Osteoblast (primary cell): ENCODE results near the gene EXTL1. TPM values are rescaled to one million over a fixed set of nuclear protein-coding genes. Genes with fewer than 3 reads are reported as not detected.

Experiments used
- DNase-seq: peaks from one replicate; pipeline ENCODE4 v3.0.0; 2011; ENCODE audit warnings: low spot score, mixed read lengths; ENCODE audit not compliant: insufficient read length; ENCODE audit errors: missing footprints
- H2AFZ ChIP-seq: 2 replicates; pipeline ENCODE4 v1.6.0; 2011; ENCODE audit warnings: mild to moderate bottlenecking, low read length
- H3K27ac ChIP-seq: 2 replicates; pipeline ENCODE4 v1.5.1; 2011; ENCODE audit warnings: mild to moderate bottlenecking, low read depth, low read length, moderate library complexity
- H3K27me3 ChIP-seq: 2 replicates; pipeline ENCODE4 v1.6.0; 2012; ENCODE audit warnings: mild to moderate bottlenecking, control low read depth, inconsistent platforms, low read length, moderate library complexity; ENCODE audit not compliant: insufficient read depth
- H3K36me3 ChIP-seq: 2 replicates; pipeline ENCODE4 v1.5.1; 2011; ENCODE audit warnings: mild to moderate bottlenecking, low read length, control low read depth, moderate library complexity; ENCODE audit not compliant: insufficient read depth
- H3K4me1 ChIP-seq: 2 replicates; pipeline ENCODE4 v1.5.1; 2011; ENCODE audit warnings: mild to moderate bottlenecking, low read length, control low read depth, moderate library complexity; ENCODE audit not compliant: insufficient read depth
- H3K4me2 ChIP-seq: 2 replicates; pipeline ENCODE4 v1.6.0; 2011; ENCODE audit warnings: mild to moderate bottlenecking, low read length; ENCODE audit not compliant: insufficient read depth
- H3K4me3 ChIP-seq: fragments of 200-600 bp; sonication (generic); 3 replicates; pipeline ENCODE4 v1.5.1; 2012; ENCODE audit warnings: mild to moderate bottlenecking, low read length, inconsistent platforms; ENCODE audit not compliant: insufficient read depth
- H3K79me2 ChIP-seq: 2 replicates; pipeline ENCODE4 v1.6.0; 2012; ENCODE audit warnings: mild to moderate bottlenecking, low read length, control low read depth, inconsistent platforms; ENCODE audit not compliant: insufficient read depth
- H3K9me3 ChIP-seq: 2 replicates; pipeline ENCODE4 v1.5.1; 2011; ENCODE audit warnings: low read depth, low read length, control low read depth
- H4K20me1 ChIP-seq: 2 replicates; pipeline ENCODE4 v1.6.0; 2012; ENCODE audit warnings: mild to moderate bottlenecking, low read length, control low read depth; ENCODE audit not compliant: insufficient read depth
- total RNA-seq: library from RNA; depleted of rRNA; stranded (reverse); fragments of >200 nt; gene quantifications from 2 replicates; pipeline ENCODE4 v1.2.3, GENCODE V29; 2012
- TF ChIP-seq, protein P1 (sequence below): IDR thresholded peaks from 2 replicates; pipeline ENCODE4 v1.5.1; 2011; ENCODE audit warnings: mild to moderate bottlenecking, low read depth, low read length, moderate library complexity; ENCODE audit errors: extremely low read depth

The EXTL1 gene
- total RNA-seq, 1 donor, result 1.4 TPM

DNA sequence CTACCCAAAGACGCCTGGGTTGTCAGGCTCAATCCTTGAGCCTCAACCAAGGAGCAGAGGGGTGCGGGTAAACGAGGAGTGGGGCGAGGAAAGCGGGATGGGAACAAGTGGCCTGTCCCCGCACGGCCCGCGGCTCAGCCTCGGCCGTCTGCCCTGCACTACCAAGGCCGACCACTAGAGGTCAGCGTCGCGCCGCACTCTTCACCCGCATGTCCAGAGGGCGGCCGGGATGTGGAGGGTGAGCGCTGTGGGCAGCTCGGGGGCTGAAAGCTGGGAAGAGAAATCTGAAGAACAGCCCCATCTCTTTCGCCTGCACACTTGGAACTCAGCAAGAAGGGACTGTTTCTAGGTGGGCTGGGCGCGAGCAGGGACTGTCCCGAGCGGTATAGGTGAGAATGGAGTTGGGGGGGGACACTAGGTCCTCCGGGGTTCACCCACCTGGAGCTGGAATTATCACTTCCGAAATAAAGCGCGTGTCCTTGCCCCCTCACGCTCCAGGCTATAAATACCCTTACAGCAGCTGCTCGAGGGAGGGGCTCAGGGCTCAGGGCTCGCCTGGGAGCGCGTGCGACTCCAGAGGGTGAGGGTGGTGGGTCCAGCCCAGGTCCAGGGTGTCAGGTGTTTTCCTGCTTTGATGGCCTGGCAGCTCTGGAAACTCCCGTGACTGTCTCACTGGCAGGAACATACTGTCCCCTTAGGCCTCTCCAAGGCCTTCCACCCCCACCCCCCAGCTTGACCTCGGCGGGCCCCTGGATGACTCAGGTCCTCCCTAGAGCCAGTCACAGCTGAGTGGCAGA is 14.6 kb downstream of the EXTL1 start:
- H3K27me3 ChIP-seq, result peaks cover 2% of the 10 kb centered on the region

DNA sequence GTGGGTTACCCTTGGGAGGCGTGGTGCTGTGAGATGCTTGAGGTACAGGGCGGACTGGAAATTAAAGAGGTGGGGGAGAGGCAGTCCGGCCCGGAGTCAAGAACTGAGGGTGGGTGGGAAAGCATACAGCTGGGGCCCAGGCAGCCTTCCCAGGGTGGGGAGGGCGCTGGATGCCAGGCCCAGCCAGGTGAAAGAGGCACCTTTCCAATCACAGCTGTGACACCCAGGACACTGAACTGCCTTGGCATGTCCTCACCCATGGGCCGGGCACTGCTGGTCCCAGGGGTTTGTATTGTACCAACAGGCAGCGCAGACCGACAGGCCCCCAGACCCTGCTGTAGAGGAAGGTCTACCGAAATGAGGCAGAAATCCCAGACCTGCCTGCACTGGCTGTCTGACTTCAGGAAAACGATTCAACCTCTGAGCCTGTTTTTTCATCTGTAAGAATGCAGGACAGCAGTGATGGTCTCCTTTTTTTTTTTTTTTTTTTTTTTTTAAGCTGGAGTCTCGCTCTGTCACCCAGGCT is 15.2 kb downstream of the EXTL1 start:
- peaks cover 23% of the 10 kb centered on the region for H3K4me1 ChIP-seq
- peak; percentile 55 for DNase-seq
- TF ChIP-seq, protein P1, sequence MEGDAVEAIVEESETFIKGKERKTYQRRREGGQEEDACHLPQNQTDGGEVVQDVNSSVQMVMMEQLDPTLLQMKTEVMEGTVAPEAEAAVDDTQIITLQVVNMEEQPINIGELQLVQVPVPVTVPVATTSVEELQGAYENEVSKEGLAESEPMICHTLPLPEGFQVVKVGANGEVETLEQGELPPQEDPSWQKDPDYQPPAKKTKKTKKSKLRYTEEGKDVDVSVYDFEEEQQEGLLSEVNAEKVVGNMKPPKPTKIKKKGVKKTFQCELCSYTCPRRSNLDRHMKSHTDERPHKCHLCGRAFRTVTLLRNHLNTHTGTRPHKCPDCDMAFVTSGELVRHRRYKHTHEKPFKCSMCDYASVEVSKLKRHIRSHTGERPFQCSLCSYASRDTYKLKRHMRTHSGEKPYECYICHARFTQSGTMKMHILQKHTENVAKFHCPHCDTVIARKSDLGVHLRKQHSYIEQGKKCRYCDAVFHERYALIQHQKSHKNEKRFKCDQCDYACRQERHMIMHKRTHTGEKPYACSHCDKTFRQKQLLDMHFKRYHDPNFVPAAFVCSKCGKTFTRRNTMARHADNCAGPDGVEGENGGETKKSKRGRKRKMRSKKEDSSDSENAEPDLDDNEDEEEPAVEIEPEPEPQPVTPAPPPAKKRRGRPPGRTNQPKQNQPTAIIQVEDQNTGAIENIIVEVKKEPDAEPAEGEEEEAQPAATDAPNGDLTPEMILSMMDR, result no peak
- no peaks in the 10 kb centered on the region for H3K79me2 ChIP-seq
- no peaks in the 10 kb centered on the region for H4K20me1 ChIP-seq
- H3K9me3 ChIP-seq, result no peaks in the 10 kb centered on the region
- H3K36me3 ChIP-seq, result no peaks in the 10 kb centered on the region
- no peak overlapping the region for H2AFZ ChIP-seq
- H3K4me2 ChIP-seq, result peak overlapping the region; percentile 98
- peaks cover 8% of the 10 kb centered on the region for H3K27me3 ChIP-seq
- H3K4me3 ChIP-seq, result no peak overlapping the region
- no peak overlapping the region for H3K27ac ChIP-seq

More for the DNA sequence above, 14.6 kb downstream of the EXTL1 start:
- Histone ChIP-seq H3K4me2 (peak overlapping the region; percentile 98), H4K20me1 (no peaks in the 10 kb centered on the region), H3K79me2 (no peaks in the 10 kb centered on the region), H3K36me3 (no peaks in the 10 kb centered on the region), H2AFZ (peak overlapping the region; percentile 95), H3K9me3 (no peaks in the 10 kb centered on the region), H3K4me3 (peak overlapping the region; percentile 89), H3K4me1 (peaks cover 29% of the 10 kb centered on the region), H3K27ac (peak overlapping the region; percentile 70)
- peak; percentile 99 for DNase-seq
- TF ChIP-seq, protein P1, result peak; percentile 87

DNA sequence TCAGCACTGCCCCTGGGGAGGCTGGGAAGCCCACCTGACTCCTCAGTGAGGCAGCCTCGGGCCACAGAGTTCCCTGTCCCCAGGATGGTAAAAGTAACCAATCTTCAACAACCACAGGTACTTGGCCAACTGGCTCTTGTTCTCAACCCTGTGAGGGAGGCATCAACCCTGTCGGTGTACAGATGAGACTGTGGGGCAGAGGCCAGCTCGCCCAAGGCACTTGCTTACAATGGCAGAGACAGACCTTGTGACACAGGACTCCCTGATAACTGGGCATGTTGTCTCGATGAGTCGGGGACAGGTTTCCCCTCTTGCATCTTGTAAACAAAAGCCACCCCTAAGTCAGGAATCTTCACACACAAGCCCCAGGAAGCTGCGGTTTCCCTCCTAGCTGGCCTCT is 16.3 kb downstream of the EXTL1 start:
- Histone ChIP-seq H3K4me3 (no peak overlapping the region), H3K27me3 (peaks cover 16% of the 10 kb centered on the region), H3K9me3 (no peaks in the 10 kb centered on the region), H2AFZ (no peak overlapping the region), H3K4me2 (no peak overlapping the region), H3K36me3 (no peaks in the 10 kb centered on the region), H4K20me1 (no peaks in the 10 kb centered on the region), H3K4me1 (peaks cover 19% of the 10 kb centered on the region), H3K79me2 (no peaks in the 10 kb centered on the region), H3K27ac (no peak overlapping the region)
- TF ChIP-seq, protein P1, result no peak
- DNase-seq, result peak; percentile 59

DNA sequence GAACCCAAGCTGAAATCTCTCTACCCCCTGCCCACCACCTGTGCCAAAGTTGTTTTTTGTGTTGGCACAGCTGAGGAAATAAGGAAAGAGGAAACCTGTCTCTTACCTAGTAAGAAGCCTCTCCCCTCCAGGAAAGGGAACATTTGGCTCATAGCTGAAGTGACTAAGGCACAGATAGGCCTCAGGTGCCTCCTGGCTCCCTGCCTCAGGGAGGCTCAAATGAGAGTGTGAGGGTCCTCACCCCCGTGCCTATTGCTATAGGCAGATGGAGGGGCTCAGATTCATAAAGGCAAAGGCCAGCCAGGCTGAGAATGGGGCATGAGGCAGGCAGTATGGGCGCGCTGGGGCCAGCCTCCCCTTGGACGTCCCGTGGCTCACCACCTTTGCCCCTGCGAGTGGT is 16.9 kb downstream of the EXTL1 start:
- H4K20me1 ChIP-seq, result no peaks in the 10 kb centered on the region
- peak; percentile 82 for DNase-seq
- peaks cover 22% of the 10 kb centered on the region for H3K27me3 ChIP-seq
- no peaks in the 10 kb centered on the region for H3K79me2 ChIP-seq
- no peak overlapping the region for H3K27ac ChIP-seq
- H3K4me3 ChIP-seq, result no peak overlapping the region
- TF ChIP-seq, protein P1, result no peak
- peaks cover 19% of the 10 kb centered on the region for H3K4me1 ChIP-seq
- H2AFZ ChIP-seq, result no peak overlapping the region
- no peak overlapping the region for H3K4me2 ChIP-seq
- H3K9me3 ChIP-seq, result no peaks in the 10 kb centered on the region
- no peaks in the 10 kb centered on the region for H3K36me3 ChIP-seq
